ENCODE measurements around the gene FKBP15. TPM values are rescaled to one million over a fixed set of nuclear protein-coding genes. Genes with fewer than 3 reads are reported as not detected.

FKBP15 gene
- total RNA-seq, 1 experiment from 2014 or later = 20.1 TPM

- Mint-ChIP-seq H3K4me1 (ENCODE audit: low read depth, unreplicated experiment) (peaks cover 16% of the 10 kb centered on the region), H3K36me3 (ENCODE audit: insufficient read depth, unreplicated experiment) (peaks cover 13% of the 10 kb centered on the region), H3K9me3 (ENCODE audit: unreplicated experiment) (no peaks in the 10 kb centered on the region), H3K4me3 (ENCODE audit: unreplicated experiment) (no peak overlapping the region), H3K27ac (ENCODE audit: unreplicated experiment) (no peak overlapping the region), H3K27me3 (ENCODE audit: insufficient read depth, unreplicated experiment) (no peaks in the 10 kb centered on the region)
- DNase-seq = no peak
- intact Hi-C loops (cut with micrococcal nuclease; ENCODE audit: unreplicated experiment) = no loop called here
- Histone ChIP-seq H3K4me3 (ENCODE audit: low read depth, low read length) (no peak overlapping the region), H3K4me1 (peaks cover 11% of the 10 kb centered on the region), H3K27me3 (replicated peaks; ENCODE audit: control insufficient read depth, insufficient read depth, low read length) (no peaks in the 10 kb centered on the region), H3K36me3 (ENCODE audit: control insufficient read depth, insufficient read depth, low read length) (peaks cover 3% of the 10 kb centered on the region; the same call in 1 of the 2 replicates), H3K9me3 (no peaks in the 10 kb centered on the region)
- no TSS peak for BruUV-seq (replicated peaks)
- TF ChIP-seq CTCF (IDR thresholded peaks at IDR 0.05; ENCODE audit: insufficient read depth in 1 of 2, low read depth in 1 of 2, low read length in 1 of 2, severe bottlenecking in 1 of 2, unreplicated experiment in 1 of 2) = no peak
- ChIA-PET CTCF (no interaction called here), POLR2A (no interaction called here)
Measured at GRCh38 chr9:113156880-113157279, 64.2 kb downstream of the FKBP15 start.

- Histone ChIP-seq H3K9me3 (no peaks in the 10 kb centered on the region), H3K4me1 (peaks cover 11% of the 10 kb centered on the region), H3K36me3 (ENCODE audit: control insufficient read depth, insufficient read depth, low read length) (no peaks in the 10 kb centered on the region), H3K27me3 (replicated peaks; ENCODE audit: control insufficient read depth, insufficient read depth, low read length) (no peaks in the 10 kb centered on the region), H3K4me3 (ENCODE audit: low read depth, low read length) (no peak overlapping the region)
- no peak overlapping the region for H3K27ac Mint-ChIP-seq (ENCODE audit: unreplicated experiment)
- H3K36me3 Mint-ChIP-seq (ENCODE audit: insufficient read depth, unreplicated experiment) = peaks cover 13% of the 10 kb centered on the region
- no peak for DNase-seq
- TF ChIP-seq CTCF (IDR thresholded peaks at IDR 0.05; ENCODE audit: insufficient read depth in 1 of 2, low read depth in 1 of 2, low read length in 1 of 2, severe bottlenecking in 1 of 2, unreplicated experiment in 1 of 2) = no peak
- H3K9me3 Mint-ChIP-seq (ENCODE audit: unreplicated experiment) = no peaks in the 10 kb centered on the region
- POLR2A ChIA-PET = no interaction called here
- intact Hi-C loops (cut with micrococcal nuclease; ENCODE audit: unreplicated experiment) = no loop called here
- CTCF ChIA-PET = no interaction called here
- no peaks in the 10 kb centered on the region for H3K27me3 Mint-ChIP-seq (ENCODE audit: insufficient read depth, unreplicated experiment)
- H3K4me1 Mint-ChIP-seq (ENCODE audit: low read depth, unreplicated experiment) = peaks cover 21% of the 10 kb centered on the region
- BruUV-seq (replicated peaks) = no TSS peak
- H3K4me3 Mint-ChIP-seq (ENCODE audit: unreplicated experiment) = no peak overlapping the region
Measured at GRCh38 chr9:113155911-113156588, 65.0 kb downstream of the FKBP15 start.

GRCh38 chr9:113154946-113155345 is 66.1 kb downstream of the FKBP15 start:
- Mint-ChIP-seq H3K27me3 (ENCODE audit: insufficient read depth, unreplicated experiment) (no peaks in the 10 kb centered on the region), H3K4me3 (ENCODE audit: unreplicated experiment) (no peak overlapping the region), H3K4me1 (ENCODE audit: low read depth, unreplicated experiment) (peaks cover 21% of the 10 kb centered on the region), H3K36me3 (ENCODE audit: insufficient read depth, unreplicated experiment) (peaks cover 7% of the 10 kb centered on the region), H3K27ac (ENCODE audit: unreplicated experiment) (no peak overlapping the region), H3K9me3 (ENCODE audit: unreplicated experiment) (no peaks in the 10 kb centered on the region)
- intact Hi-C loops (cut with micrococcal nuclease; ENCODE audit: unreplicated experiment) = loop anchor here (5.0 kb wide), 1 partner anchor 122 kb away; the partner anchor contains the start of genes CDC26 and PRPF4
- no peak for TF ChIP-seq CTCF (IDR thresholded peaks at IDR 0.05; ENCODE audit: insufficient read depth in 1 of 2, low read depth in 1 of 2, low read length in 1 of 2, severe bottlenecking in 1 of 2, unreplicated experiment in 1 of 2)
- Histone ChIP-seq H3K4me3 (ENCODE audit: low read depth, low read length) (no peak overlapping the region), H3K9me3 (no peaks in the 10 kb centered on the region), H3K4me1 (peaks cover 11% of the 10 kb centered on the region), H3K27me3 (replicated peaks; ENCODE audit: control insufficient read depth, insufficient read depth, low read length) (no peaks in the 10 kb centered on the region), H3K36me3 (ENCODE audit: control insufficient read depth, insufficient read depth, low read length) (no peaks in the 10 kb centered on the region)
- ChIA-PET POLR2A (no interaction called here), CTCF (no interaction called here)
- BruUV-seq (replicated peaks) = no TSS peak
- DNase-seq = no peak
